HG03354 (cell line): ENCODE measurements around the gene NAA20.

Experiments used
- ATAC-seq: cut with Tn5 transposase; IDR thresholded peaks from one replicate; pipeline ENCODE4 v1.9.1; 2021; ENCODE audit warnings: mild to moderate bottlenecking; ENCODE audit not compliant: unreplicated experiment, poor library complexity, severe bottlenecking

Gene NAA20

GRCh38 chr20:20017001-20017843, at the start of gene NAA20:
NAA20 (plus strand) TSS chr20:20017362; CDS start chr20:20017397, 35 bp downstream.
- ATAC-seq, result peak; percentile 98

GRCh38 chr20:19967445-19967844, 49.7 kb upstream of the NAA20 start:
- no peak for ATAC-seq

- no peak for ATAC-seq
Observed at GRCh38 chr20:19968028-19968427, 49.1 kb upstream of the NAA20 start.

- no peak for ATAC-seq
Observed at GRCh38 chr20:19968466-19969073, 48.6 kb upstream of the NAA20 start.

GRCh38 chr20:19969106-19969505, 48.1 kb upstream of the NAA20 start:
- no peak for ATAC-seq

- ATAC-seq, result no peak
Observed at GRCh38 chr20:19969507-19970255, 47.5 kb upstream of the NAA20 start.

GRCh38 chr20:19970256-19970765, 46.9 kb upstream of the NAA20 start:
- ATAC-seq, result no peak

- ATAC-seq, result no peak
Observed at GRCh38 chr20:19971116-19971515, 46.0 kb upstream of the NAA20 start.

GRCh38 chr20:19973961-19974629, 43.1 kb upstream of the NAA20 start:
- ATAC-seq, result no peak

GRCh38 chr20:19974630-19975435, 42.3 kb upstream of the NAA20 start:
- no peak for ATAC-seq

- ATAC-seq, result no peak
Observed at GRCh38 chr20:19975436-19975799, 41.7 kb upstream of the NAA20 start.

GRCh38 chr20:19975901-19976300, 41.3 kb upstream of the NAA20 start:
- ATAC-seq, result no peak

GRCh38 chr20:19976595-19977372, 40.4 kb upstream of the NAA20 start:
- no peak for ATAC-seq

GRCh38 chr20:19977373-19977770, 39.8 kb upstream of the NAA20 start:
- ATAC-seq, result no peak

GRCh38 chr20:19978511-19979210, 38.5 kb upstream of the NAA20 start:
- no peak for ATAC-seq

- no peak for ATAC-seq
Observed at GRCh38 chr20:19981031-19981451, 36.1 kb upstream of the NAA20 start.

- ATAC-seq, result no peak
Observed at GRCh38 chr20:19986419-19986818, 30.7 kb upstream of the NAA20 start.

GRCh38 chr20:19987046-19987445, 30.1 kb upstream of the NAA20 start:
- ATAC-seq, result no peak
